H1 (cell line): ENCODE results near the gene GAB2. TPM values are rescaled to one million over a fixed set of nuclear protein-coding genes. Genes with fewer than 3 reads are reported as not detected.

Experiments used
- CTCF ChIA-PET: fragments of 300-600 bp; sonication (Branson Sonifier 250); formaldehyde crosslinking; loops from one replicate; lab custom pipeline; 2021; ENCODE audit not compliant: partially characterized antibody; lab: Charles Lee
- POLR2A ChIA-PET: fragments of 300-600 bp; sonication (Branson Sonifier 250); formaldehyde crosslinking; loops from one replicate; lab custom pipeline; 2021; ENCODE audit warnings: inconsistent platforms; ENCODE audit not compliant: partially characterized antibody; lab: Charles Lee
- DNase-seq, 2 experiments: peaks; one replicate each; pipeline versions ENCODE4 v3.0.0 to v3.0.0-alpha.2; 2010 to 2022; ENCODE audit warnings: low spot score in 2 of 2, low read depth in 1 of 2, mixed read lengths in 1 of 2
- FAIRE-seq: peaks from 2 replicates; lab custom pipeline; 2011; peaks lifted over from hg19 to GRCh38; lab: Jason Lieb, UNC
- H2AFZ ChIP-seq: 2 replicates; pipeline ENCODE4 v1.8.1; 2012; ENCODE audit warnings: low read length, inconsistent platforms
- H2AK5ac ChIP-seq: 2 replicates; pipeline ENCODE4 v1.6.1; 2013; ENCODE audit warnings: low read depth, low read length
- H2BK120ac ChIP-seq: replicated peaks from 2 replicates; pipeline ENCODE3; 2013; ENCODE audit warnings: low read depth, low read length, inconsistent platforms
- H2BK12ac ChIP-seq: 2 replicates; pipeline ENCODE4 v1.6.1; 2013; ENCODE audit warnings: low read depth, low read length
- H2BK15ac ChIP-seq: 2 replicates; pipeline ENCODE4 v1.6.1; 2013; ENCODE audit warnings: low read length
- H2BK20ac ChIP-seq: 2 replicates; pipeline ENCODE4 v1.6.1; 2013; ENCODE audit warnings: low read length
- H2BK5ac ChIP-seq: 2 replicates; pipeline ENCODE4 v1.6.1; 2013; ENCODE audit warnings: low read depth, low read length
- H3K14ac ChIP-seq: 2 replicates; pipeline ENCODE4 v1.6.1; 2013; ENCODE audit warnings: inconsistent platforms; ENCODE audit not compliant: insufficient read length
- H3K18ac ChIP-seq: 2 replicates; pipeline ENCODE4 v1.6.1; 2013; ENCODE audit warnings: low read length; ENCODE audit errors: extremely low read depth
- H3K23ac ChIP-seq: 2 replicates; pipeline ENCODE4 v1.6.1; 2013; ENCODE audit warnings: inconsistent platforms; ENCODE audit not compliant: insufficient read length
- H3K23me2 ChIP-seq: 2 replicates; pipeline ENCODE4 v1.6.1; 2013; ENCODE audit warnings: low read depth, low read length
- H3K27ac ChIP-seq: 2 replicates; pipeline ENCODE4 v1.6.1; 2011; ENCODE audit warnings: low read depth, low read length, inconsistent platforms
- H3K27me3 ChIP-seq, 4 experiments: replicated peaks in 1 of 4; 1 replicate in 1 of 4; 2 replicates in 3 of 4; pipeline versions ENCODE4 v1.6.1 to v1.8.1; 2011 to 2013; ENCODE audit warnings: low read length in 3 of 4, mild to moderate bottlenecking in 3 of 4, inconsistent platforms in 2 of 4, mixed read lengths in 2 of 4, moderate library complexity in 1 of 4; ENCODE audit not compliant: control insufficient read depth in 3 of 4, insufficient read depth in 3 of 4; ENCODE audit errors: extremely low read depth in 1 of 4
- H3K36me3 ChIP-seq, 4 experiments: 2 replicates each; pipeline versions ENCODE4 v1.6.1 to v1.8.1; 2011 to 2013; ENCODE audit warnings: mild to moderate bottlenecking in 4 of 4, low read length in 3 of 4, moderate library complexity in 2 of 4, control low read depth in 1 of 4, inconsistent platforms in 1 of 4; ENCODE audit not compliant: insufficient read depth in 4 of 4, control insufficient read depth in 2 of 4
- H3K4ac ChIP-seq: replicated peaks from 2 replicates; pipeline ENCODE3; 2013; ENCODE audit warnings: low read length, low read depth, mixed read lengths, inconsistent platforms; ENCODE audit not compliant: insufficient read length
- H3K4me1 ChIP-seq, 4 experiments: replicated peaks in 1 of 4; 1 replicate in 1 of 4; 2 replicates in 3 of 4; pipeline versions ENCODE4 v1.6.1 to v1.8.1; 2011 to 2013; ENCODE audit warnings: low read length in 3 of 4, inconsistent platforms in 2 of 4, mixed read lengths in 1 of 4; ENCODE audit not compliant: insufficient read depth in 4 of 4, control insufficient read depth in 3 of 4
- H3K4me2 ChIP-seq, 2 experiments: 2 replicates each; pipeline versions ENCODE4 v1.6.1 to v1.8.1; 2011 to 2013; ENCODE audit warnings: low read depth in 2 of 2, low read length in 2 of 2, control low read depth in 1 of 2, inconsistent platforms in 1 of 2, mild to moderate bottlenecking in 1 of 2; ENCODE audit not compliant: insufficient read depth in 1 of 2
- H3K4me3 ChIP-seq, 4 experiments: fragments of 200-600, 300-600 bp in 1 of 4; sonication (generic), shearing (Covaris generic), sonication (Bioruptor Twin) in 1 of 4; 2 replicates each; pipeline versions ENCODE4 v1.5.1 to v1.8.1; 2011 to 2016; ENCODE audit warnings: low read length in 4 of 4, low read depth in 3 of 4, control low read depth in 2 of 4, inconsistent platforms in 2 of 4, mild to moderate bottlenecking in 2 of 4, mixed read lengths in 1 of 4, moderate library complexity in 1 of 4; ENCODE audit not compliant: insufficient read depth in 2 of 4; ENCODE audit errors: extremely low read depth in 1 of 4
- H3K56ac ChIP-seq: replicated peaks from 2 replicates; pipeline ENCODE3; 2013; ENCODE audit warnings: low read depth, mild to moderate bottlenecking, mixed read lengths, low read length, inconsistent platforms; ENCODE audit not compliant: insufficient read length
- H3K79me1 ChIP-seq: 2 replicates; pipeline ENCODE4 v1.6.1; 2013; ENCODE audit warnings: low read depth, low read length, control low read depth
- H3K79me2 ChIP-seq, 2 experiments: 2 replicates each; pipeline versions ENCODE4 v1.6.1 to v1.8.1; 2012 to 2013; ENCODE audit warnings: low read length in 2 of 2, mild to moderate bottlenecking in 2 of 2, inconsistent platforms in 1 of 2; ENCODE audit not compliant: insufficient read depth in 2 of 2, control insufficient read depth in 1 of 2
- H3K9ac ChIP-seq, 4 experiments: replicated peaks in 1 of 4; 1 replicate in 1 of 4; 2 replicates in 3 of 4; pipeline versions ENCODE4 v1.6.1 to v1.8.1; 2011 to 2013; ENCODE audit warnings: low read depth in 3 of 4, low read length in 3 of 4, control low read depth in 2 of 4, mild to moderate bottlenecking in 2 of 4, moderate library complexity in 2 of 4, inconsistent platforms in 1 of 4; ENCODE audit errors: extremely low read depth in 1 of 4
- H3K9me3 ChIP-seq, 2 experiments: 2 replicates each; pipeline versions ENCODE4 v1.6.1 to v1.8.1; 2012 to 2013; ENCODE audit warnings: mild to moderate bottlenecking in 2 of 2, moderate library complexity in 2 of 2, control low read depth in 1 of 2, inconsistent platforms in 1 of 2, low read depth in 1 of 2, low read length in 1 of 2, mixed read lengths in 1 of 2; ENCODE audit not compliant: insufficient read depth in 2 of 2
- H4K20me1 ChIP-seq, 2 experiments: replicated peaks in 1 of 2; 2 replicates each; pipeline versions ENCODE3 to v1.8.1; 2011 to 2013; ENCODE audit warnings: inconsistent platforms in 2 of 2, low read length in 2 of 2, mild to moderate bottlenecking in 1 of 2; ENCODE audit not compliant: insufficient read depth in 2 of 2, control insufficient read depth in 1 of 2
- H4K5ac ChIP-seq: 2 replicates; pipeline ENCODE4 v1.6.1; 2013; ENCODE audit warnings: low read length, low read depth, mixed read lengths, inconsistent platforms; ENCODE audit not compliant: insufficient read length
- H4K8ac ChIP-seq: 2 replicates; pipeline ENCODE4 v1.8.0; 2013; ENCODE audit warnings: mild to moderate bottlenecking, moderate library complexity, low read length, inconsistent platforms; ENCODE audit not compliant: insufficient read depth; ENCODE audit errors: extremely low read depth
- H4K91ac ChIP-seq: replicated peaks from 2 replicates; pipeline ENCODE3; 2013; ENCODE audit warnings: low read length, mixed read lengths, inconsistent platforms; ENCODE audit not compliant: insufficient read length
- GTF2F1 ChIP-seq: IDR thresholded peaks from 2 replicates; pipeline ENCODE4 v1.6.1; 2012; ENCODE audit warnings: low read depth, low read length, improper control_type of control experiment, borderline replicate concordance
- KDM5A ChIP-seq: fragments of 200-600 bp; IDR thresholded peaks from 2 replicates; pipeline ENCODE4 v1.7.1; 2012; ENCODE audit warnings: mild to moderate bottlenecking, low read length, inconsistent platforms, mixed read lengths
- SIX5 ChIP-seq: IDR thresholded peaks from 2 replicates; pipeline ENCODE4 v1.6.1; 2011; ENCODE audit warnings: mild to moderate bottlenecking, low read depth, low read length
- TBP ChIP-seq: IDR thresholded peaks from 2 replicates; pipeline ENCODE4 v1.6.1; 2011; ENCODE audit warnings: low read depth, low read length, improper control_type of control experiment
- YY1 ChIP-seq: IDR thresholded peaks from 2 replicates; pipeline ENCODE4 v1.6.1; 2011; ENCODE audit warnings: low read depth, mild to moderate bottlenecking, low read length
- WGBS, 2 experiments: shearing (Covaris generic) in 1 of 2; methylation state at CpG; one replicate each; pipeline versions ENCODE4 v1.1.6 to v1.1.7; 2013 to 2015; ENCODE audit warnings: low lambda C conversion rate in 2 of 2, mixed read lengths in 2 of 2, inconsistent platforms in 1 of 2, low coverage in 1 of 2, missing lambda C conversion rate in 1 of 2; ENCODE audit not compliant: insufficient replicate concordance in 2 of 2, insufficient coverage in 1 of 2, insufficient read length in 1 of 2; ENCODE audit errors: extremely low coverage in 1 of 2, missing lambda C conversion rate in 1 of 2; 5-methylcytosine and 5-hydroxymethylcytosine counted together
- polyA plus RNA-seq, 7 experiments: library from polyadenylated mRNA; depleted of rRNA in 3 of 7; stranded (reverse) in 5 of 7; unstranded in 2 of 7; fragments of >200 nt in 5 of 7; fragments of 200-250 nt in 2 of 7; gene quantifications; 1 replicate in 5 of 7; 2 replicates in 1 of 7; 4 replicates in 1 of 7; pipeline versions ENCODE4 v1.2.1 to v1.2.3, GENCODE V29; 2011 to 2013; ENCODE audit warnings: missing spikeins in 2 of 7, mixed read lengths in 2 of 7
- total RNA-seq: library from RNA; stranded (reverse); fragmentation: NEBNext Ultra II Directional; extraction: Animal tissue kit (Norgen Biotek cat#: 25700); gene quantifications from 2 replicates; pipeline ENCODE4 v1.2.1, GENCODE V29; 2021

The GAB2 gene
- total and polyA plus RNA-seq, 2 of the 8 experiments (the other 6 are each of a cell fraction or from before 2014, with no cell fraction given) = 6.3 to 14.0 TPM

- Histone ChIP-seq H2BK15ac (no peak overlapping the region), H4K91ac (no peak overlapping the region), H3K79me2 (no peaks in the 10 kb centered on the region), H4K8ac (no peak overlapping the region), H4K5ac (no peak overlapping the region), H2BK20ac (no peak overlapping the region), H3K79me1 (no peaks in the 10 kb centered on the region), H3K14ac (no peak overlapping the region), H3K18ac (no peak overlapping the region), H3K27ac (no peak overlapping the region), H3K9ac (no peak overlapping the region), H3K36me3 (peaks cover 0 to 2% (median 0%) of the 10 kb centered on the region in 4 experiments; a peak in 2 of 8 replicates), H2BK5ac (no peak overlapping the region), H4K20me1 (no peaks in the 10 kb centered on the region), H3K56ac (no peak overlapping the region), H2AFZ (no peak overlapping the region), H3K4me2 (no peak overlapping the region), H2BK12ac (no peak overlapping the region), H3K4me3 (no peak overlapping the region), H3K9me3 (no peaks in the 10 kb centered on the region), H3K4me1 (no peaks in the 10 kb centered on the region), H3K23ac (no peak overlapping the region), H3K23me2 (no peaks in the 10 kb centered on the region; the same call in 1 of the 2 replicates), H3K4ac (no peak overlapping the region), H3K27me3 (peaks cover 0 to 1% (median 0%) of the 10 kb centered on the region in 4 experiments; a peak in 1 of 7 replicates), H2BK120ac (no peak overlapping the region), H2AK5ac (no peak overlapping the region)
- ChIA-PET CTCF (no interaction called here), POLR2A (no interaction called here)
- DNase-seq (no peak), FAIRE-seq (no peak)
- TF ChIP-seq SIX5 (no peak), TBP (no peak), GTF2F1 (no peak), KDM5A (no peak), YY1 (no peak)
- WGBS, 2 experiments = 86% methylated on average over 4 of the region's 4 CpGs; no CpG with 5 or more reads in 1 of the 2 experiments
These were observed 32.2 kb upstream of the GAB2 start for GRCh38 chr11:78449866-78450265.
